PC-3 (cell line): Measurements from ENCODE around the gene OR52N2. TPM values are rescaled to one million over a fixed set of nuclear protein-coding genes. Genes with fewer than 3 reads are reported as not detected.

Experiments
- ATAC-seq: fragments of 200-7000 bp; cut with Tn5 transposase; 2 replicates; pipeline ENCODE4 v1.9.1; 2020; ENCODE audit warnings: mild to moderate bottlenecking, moderate library complexity
- BruUV-seq: library from RNA; stranded (reverse); fragments of 400-500 nt; replicated peaks from 2 replicates; lab custom pipeline; 2021; lab: Mats Ljungman, UMichigan
- CTCF ChIA-PET: fragments of 300-600 bp; sonication (Branson Sonifier 250); formaldehyde crosslinking; loops from one replicate; lab custom pipeline; 2022; ENCODE audit warnings: antibody characterized with exemption; lab: Charles Lee
- POLR2A ChIA-PET: fragments of 300-600 bp; sonication (Branson Sonifier 250); formaldehyde crosslinking; loops from one replicate; lab custom pipeline; 2022; ENCODE audit warnings: antibody characterized with exemption; ENCODE audit not compliant: unreplicated experiment; lab: Charles Lee
- DNase-seq: peaks from one replicate; pipeline ENCODE4 v3.0.0-alpha.2; 2015
- H2AFZ ChIP-seq: fragments of 300-600 bp; sonication (generic); 2 replicates; pipeline ENCODE4 v1.6.0; 2016; ENCODE audit warnings: antibody characterized with exemption, low read length
- H3F3A ChIP-seq: fragments of 300-600 bp; sonication (generic); one replicate; pipeline ENCODE4 v1.6.0; 2017; ENCODE audit warnings: antibody characterized with exemption, low read length, control low read depth, mild to moderate bottlenecking; ENCODE audit not compliant: unreplicated experiment
- H3K27ac ChIP-seq: fragments of 300-600 bp; sonication (generic); 2 replicates; pipeline ENCODE4 v1.5.1; 2016; ENCODE audit warnings: mild to moderate bottlenecking, low read length
- H3K27me3 ChIP-seq: fragments of 300-600 bp; sonication (generic); 2 replicates; pipeline ENCODE4 v1.6.1; 2016; ENCODE audit warnings: low read length, mixed read lengths
- H3K36me3 ChIP-seq: fragments of 300-600 bp; sonication (generic); 2 replicates; pipeline ENCODE4 v1.6.1; 2016; ENCODE audit warnings: low read depth, mixed run types, low read length, mixed read lengths
- H3K4me1 ChIP-seq: fragments of 300-600 bp; sonication (generic); 2 replicates; pipeline ENCODE4 v1.5.1; 2016; ENCODE audit warnings: low read length; ENCODE audit not compliant: insufficient read depth
- H3K4me2 ChIP-seq: fragments of 300-600 bp; sonication (generic); 2 replicates; pipeline ENCODE4 v1.6.0; 2016; ENCODE audit warnings: low read length
- H3K4me3 ChIP-seq: fragments of 300-600 bp; sonication (generic); 2 replicates; pipeline ENCODE4 v1.5.1; 2016; ENCODE audit warnings: mild to moderate bottlenecking, low read length, mixed read lengths
- H3K79me2 ChIP-seq: fragments of 300-600 bp; sonication (generic); 2 replicates; pipeline ENCODE4 v1.6.1; 2017; ENCODE audit warnings: low read length, mixed read lengths
- H3K9ac ChIP-seq: fragments of 300-600 bp; sonication (generic); 2 replicates; pipeline ENCODE4 v1.6.0; 2016; ENCODE audit warnings: mild to moderate bottlenecking, low read length
- H3K9me2 ChIP-seq: fragments of 300-600 bp; sonication (generic); replicated peaks from 2 replicates; pipeline ENCODE4 v1.6.1; 2016; ENCODE audit warnings: mixed run types, low read length, mixed read lengths
- H3K9me3 ChIP-seq: fragments of 300-600 bp; sonication (generic); 2 replicates; pipeline ENCODE4 v1.6.1; 2016; ENCODE audit warnings: low read length, mixed read lengths
- H4K20me1 ChIP-seq: fragments of 300-600 bp; sonication (generic); 2 replicates; pipeline ENCODE4 v1.6.1; 2016; ENCODE audit warnings: low read length, mixed read lengths
- CTCF ChIP-seq: fragments of 300-600 bp; sonication (generic); conservative IDR thresholded peaks from 2 replicates; pipeline ENCODE4 v1.5.1; 2017; ENCODE audit warnings: antibody characterized with exemption, low read depth, mild to moderate bottlenecking, low read length
- EZH2 ChIP-seq: fragments of 300-600 bp; sonication (generic); IDR thresholded peaks from one replicate; pipeline ENCODE4 v1.6.1; 2017; ENCODE audit warnings: antibody characterized with exemption, mild to moderate bottlenecking, low read length; ENCODE audit not compliant: unreplicated experiment
- EZH2phosphoT487 ChIP-seq: fragments of 300-600 bp; sonication (generic); IDR thresholded peaks from 2 replicates; pipeline ENCODE4 v1.6.1; 2018; ENCODE audit warnings: mild to moderate bottlenecking, antibody characterized with exemption, low read length, borderline replicate concordance
- intact Hi-C: fragments of 100-400 bp; cut with micrococcal nuclease; formaldehyde crosslinking; loops from 2 replicates; pipeline ENCODE4 v1.9.0; 2023
- total RNA-seq: library from RNA; depleted of rRNA; stranded (reverse); fragments of >200 nt; gene quantifications from 2 replicates; pipeline ENCODE4 v1.2.3, GENCODE V29; 2014

Gene OR52N2
- total RNA-seq, 1 experiment from 2014 or later, result not detected

GRCh38 chr11:5809905-5810795, 1.4 kb downstream of the OR52N2 start:
- POLR2A ChIA-PET, result no interaction called here
- H2AFZ ChIP-seq, result no peak overlapping the region
- intact Hi-C loops, result loop anchor here (2.0 to 10.0 kb wide), 6 partner anchors 125 to 1623 kb away; partner anchors contain the start of genes OR51M1, OR51V1, TRIM5 and TRIM6
- no peak for TF ChIP-seq EZH2phosphoT487
- no peak for TF ChIP-seq EZH2
- no peak for TF ChIP-seq CTCF
- no peaks in the 10 kb centered on the region for H3K9me2 ChIP-seq
- ATAC-seq (no peak), DNase-seq (no peak)
- CTCF ChIA-PET, result no interaction called here
- H3K4me2 ChIP-seq, result no peak overlapping the region
- no peak overlapping the region for H3K27ac ChIP-seq
- H3K36me3 ChIP-seq, result no peaks in the 10 kb centered on the region
- H3K4me1 ChIP-seq, result no peaks in the 10 kb centered on the region
- no peak overlapping the region for H3K4me3 ChIP-seq
- H3K79me2 ChIP-seq, result no peaks in the 10 kb centered on the region
- H3K27me3 ChIP-seq, result peaks cover 25% of the 10 kb centered on the region
- no TSS peak for BruUV-seq
- H3F3A ChIP-seq, result no peaks in the 10 kb centered on the region
- H3K9me3 ChIP-seq, result no peaks in the 10 kb centered on the region
- no peaks in the 10 kb centered on the region for H4K20me1 ChIP-seq
- no peak overlapping the region for H3K9ac ChIP-seq

GRCh38 chr11:5815534-5815933, 6.8 kb downstream of the OR52N2 start:
- no peaks in the 10 kb centered on the region for H3F3A ChIP-seq
- H3K9me3 ChIP-seq, result no peaks in the 10 kb centered on the region
- POLR2A ChIA-PET, result no interaction called here
- BruUV-seq, result no TSS peak
- no peaks in the 10 kb centered on the region for H3K36me3 ChIP-seq
- H3K4me1 ChIP-seq, result no peaks in the 10 kb centered on the region
- no peak overlapping the region for H3K9ac ChIP-seq
- no peaks in the 10 kb centered on the region for H3K79me2 ChIP-seq
- H2AFZ ChIP-seq, result no peak overlapping the region
- H3K27me3 ChIP-seq, result no peaks in the 10 kb centered on the region; the same call in 1 of the 2 replicates
- ATAC-seq, result no peak
- H3K4me2 ChIP-seq, result no peak overlapping the region
- CTCF ChIA-PET, result no interaction called here
- TF ChIP-seq EZH2 (no peak), CTCF (no peak), EZH2phosphoT487 (no peak)
- H3K27ac ChIP-seq, result no peak overlapping the region
- intact Hi-C loops, result no loop called here
- H3K9me2 ChIP-seq, result no peaks in the 10 kb centered on the region
- H3K4me3 ChIP-seq, result no peak overlapping the region
- DNase-seq, result no peak
- no peaks in the 10 kb centered on the region for H4K20me1 ChIP-seq
